ENCODE measurements around the gene TSEN54.
"Not testable (repeated sequence)": the region's sequence is repeated elsewhere in the genome, so short reads cannot be mapped to it uniquely, and the experiment has no call there.

The TSEN54 gene

GRCh38 chr17:75518983-75519537 is 2.7 kb downstream of the TSEN54 start:
- no peak for DNase-seq (ENCODE audit: low read depth)

- not testable (repeated sequence) for DNase-seq (ENCODE audit: low read depth)
These were observed 4.1 kb downstream of the TSEN54 start for GRCh38 chr17:75520413-75520812.

GRCh38 chr17:75521290-75521689 is 5.0 kb downstream of the TSEN54 start:
- DNase-seq (ENCODE audit: low read depth), result no peak

- DNase-seq (ENCODE audit: low read depth), result no peak
These were observed 5.8 kb downstream of the TSEN54 start for GRCh38 chr17:75521951-75522727.

GRCh38 chr17:75523647-75524046 is 7.3 kb downstream of the TSEN54 start:
- no peak for DNase-seq (ENCODE audit: low read depth)

GRCh38 chr17:75524269-75524969 is 8.1 kb downstream of the TSEN54 start:
- DNase-seq (ENCODE audit: low read depth), result no peak

GRCh38 chr17:75524970-75525805 is 8.9 kb downstream of the TSEN54 start, which contains the start of gene LLGL2:
Gene LLGL2, plus strand, starts transcription at chr17:75525697. Its CDS starts 17,730 bp downstream, at chr17:75543427.
- no peak for DNase-seq (ENCODE audit: low read depth)

- no peak for DNase-seq (ENCODE audit: low read depth)
These were observed 9.7 kb downstream of the TSEN54 start for GRCh38 chr17:75525806-75526554.

GRCh38 chr17:75526555-75527270 is 10.4 kb downstream of the TSEN54 start:
- no peak for DNase-seq (ENCODE audit: low read depth)

GRCh38 chr17:75530837-75531720 is 14.8 kb downstream of the TSEN54 start:
- no peak for DNase-seq (ENCODE audit: low read depth)

- no peak for DNase-seq (ENCODE audit: low read depth)
These were observed 15.4 kb downstream of the TSEN54 start for GRCh38 chr17:75531721-75532072.

- no peak for DNase-seq (ENCODE audit: low read depth)
These were observed 18.8 kb downstream of the TSEN54 start for GRCh38 chr17:75535119-75535537.

GRCh38 chr17:75535871-75536270 is 19.5 kb downstream of the TSEN54 start:
- no peak for DNase-seq (ENCODE audit: low read depth)

- DNase-seq (ENCODE audit: low read depth), result no peak
These were observed 20.0 kb downstream of the TSEN54 start for GRCh38 chr17:75536366-75536765.

- no peak for DNase-seq (ENCODE audit: low read depth)
These were observed 23.8 kb downstream of the TSEN54 start for GRCh38 chr17:75539967-75540729.

GRCh38 chr17:75540923-75541503 is 24.7 kb downstream of the TSEN54 start:
- DNase-seq (ENCODE audit: low read depth), result no peak

GRCh38 chr17:75542229-75542628 is 25.9 kb downstream of the TSEN54 start:
- DNase-seq (ENCODE audit: low read depth), result no peak

GRCh38 chr17:75542728-75543336 is 26.5 kb downstream of the TSEN54 start:
- no peak for DNase-seq (ENCODE audit: low read depth)
